Measurements from ENCODE around the gene CDH18.

DNA sequence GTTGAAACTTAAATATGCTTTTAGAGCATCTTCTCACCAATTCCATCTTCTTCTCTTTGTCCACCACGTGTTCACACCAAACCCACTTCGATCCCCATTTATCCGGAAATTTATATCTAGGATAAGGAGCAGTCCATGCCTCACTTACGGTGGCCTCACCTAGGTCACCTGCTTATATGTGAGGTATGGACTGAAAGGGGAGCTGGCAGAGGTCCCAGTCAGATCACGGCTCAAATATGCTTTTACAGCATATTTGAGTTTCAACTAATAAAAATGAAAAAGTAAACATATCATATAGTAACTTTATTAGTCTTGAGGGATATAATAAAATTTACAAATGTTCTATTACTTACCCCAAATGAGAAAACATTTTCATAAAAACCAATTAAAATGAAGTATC lies 508.4 kb downstream of the CDH18 start:
- TF ChIP-seq, protein P1, sequence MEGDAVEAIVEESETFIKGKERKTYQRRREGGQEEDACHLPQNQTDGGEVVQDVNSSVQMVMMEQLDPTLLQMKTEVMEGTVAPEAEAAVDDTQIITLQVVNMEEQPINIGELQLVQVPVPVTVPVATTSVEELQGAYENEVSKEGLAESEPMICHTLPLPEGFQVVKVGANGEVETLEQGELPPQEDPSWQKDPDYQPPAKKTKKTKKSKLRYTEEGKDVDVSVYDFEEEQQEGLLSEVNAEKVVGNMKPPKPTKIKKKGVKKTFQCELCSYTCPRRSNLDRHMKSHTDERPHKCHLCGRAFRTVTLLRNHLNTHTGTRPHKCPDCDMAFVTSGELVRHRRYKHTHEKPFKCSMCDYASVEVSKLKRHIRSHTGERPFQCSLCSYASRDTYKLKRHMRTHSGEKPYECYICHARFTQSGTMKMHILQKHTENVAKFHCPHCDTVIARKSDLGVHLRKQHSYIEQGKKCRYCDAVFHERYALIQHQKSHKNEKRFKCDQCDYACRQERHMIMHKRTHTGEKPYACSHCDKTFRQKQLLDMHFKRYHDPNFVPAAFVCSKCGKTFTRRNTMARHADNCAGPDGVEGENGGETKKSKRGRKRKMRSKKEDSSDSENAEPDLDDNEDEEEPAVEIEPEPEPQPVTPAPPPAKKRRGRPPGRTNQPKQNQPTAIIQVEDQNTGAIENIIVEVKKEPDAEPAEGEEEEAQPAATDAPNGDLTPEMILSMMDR (conservative IDR thresholded peaks at IDR 0.05; ENCODE audit: low read length), result no peak
- no peak for TF ChIP-seq EZH2phosphoT487 (IDR thresholded peaks at IDR 0.05; ENCODE audit: borderline replicate concordance, low read depth, low read length)
